Neural progenitor cell (in vitro differentiated cells): Measurements from ENCODE around the gene MTHFSD.

ENCODE experiments used
- CTCF ChIP-seq: fragments of 200-600 bp; sonication (generic); IDR thresholded peaks from 2 replicates; pipeline ENCODE4 v1.5.1; 2017; ENCODE audit warnings: antibody characterized with exemption, mild to moderate bottlenecking
- EZH2 ChIP-seq: fragments of 200-600 bp; sonication (generic); IDR thresholded peaks from 2 replicates; pipeline ENCODE4 v1.6.1; 2017; ENCODE audit warnings: antibody characterized with exemption, mild to moderate bottlenecking, moderate library complexity
- EZH2phosphoT487 ChIP-seq: fragments of 200-600 bp; sonication (generic); IDR thresholded peaks from 2 replicates; pipeline ENCODE4 v1.6.1; 2017; ENCODE audit warnings: antibody characterized with exemption

GRCh38 chr16:86536621-86537020 lies 18.4 kb downstream of the MTHFSD start:
- TF ChIP-seq CTCF (no peak), EZH2 (no peak), EZH2phosphoT487 (no peak)
